ENCODE results near the gene RSPH6A.

RSPH6A gene

DNA sequence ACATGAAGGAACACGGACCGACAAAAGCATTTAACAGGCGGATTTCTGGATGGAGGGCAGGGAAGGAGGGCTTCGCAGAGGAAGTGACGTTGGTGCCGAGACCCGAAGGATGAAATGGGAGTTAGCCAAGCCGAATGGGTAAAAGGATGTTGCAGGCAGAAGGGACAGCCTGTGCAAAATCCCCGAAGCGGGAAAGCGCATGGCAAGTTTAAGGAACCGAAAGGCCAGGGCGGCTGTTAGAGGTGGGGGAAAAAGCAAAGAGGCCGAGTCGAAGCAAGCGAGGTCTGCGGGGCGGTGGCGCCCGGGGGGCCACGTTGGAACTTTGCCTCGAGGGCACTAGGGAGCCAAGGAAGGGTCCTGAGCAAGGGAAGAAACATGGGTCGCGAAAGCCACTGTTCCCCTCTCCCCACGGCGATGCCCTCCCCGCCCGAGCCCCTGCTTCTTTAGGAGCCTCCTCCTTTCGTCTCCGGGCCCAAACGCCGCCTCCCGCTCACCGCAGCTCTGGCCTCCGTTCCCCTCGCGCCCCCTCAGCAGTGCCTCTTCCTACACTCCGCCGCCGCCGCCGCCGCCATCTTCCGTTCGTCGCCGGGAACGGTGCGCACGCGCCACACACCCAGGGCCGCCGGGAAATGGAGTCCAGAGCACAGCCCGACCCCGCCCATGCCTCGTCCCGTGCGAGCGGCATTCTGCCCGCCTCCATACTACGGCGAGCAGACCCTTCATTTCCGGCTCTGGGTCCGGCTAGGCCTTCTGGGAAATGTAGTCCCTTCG, 47.6 kb upstream of the RSPH6A start, which contains the start of gene SYMPK (continued):
- TF ChIP-seq ZNF274 (IDR thresholded peaks at IDR 0.05; ENCODE audit: low read length), result no peak
- TF ChIP-seq ZNF274 (tag by site-specific recombination; IDR thresholded peaks at IDR 0.05; ENCODE audit: borderline replicate concordance), result no peak
- TF ChIP-seq, protein P1, sequence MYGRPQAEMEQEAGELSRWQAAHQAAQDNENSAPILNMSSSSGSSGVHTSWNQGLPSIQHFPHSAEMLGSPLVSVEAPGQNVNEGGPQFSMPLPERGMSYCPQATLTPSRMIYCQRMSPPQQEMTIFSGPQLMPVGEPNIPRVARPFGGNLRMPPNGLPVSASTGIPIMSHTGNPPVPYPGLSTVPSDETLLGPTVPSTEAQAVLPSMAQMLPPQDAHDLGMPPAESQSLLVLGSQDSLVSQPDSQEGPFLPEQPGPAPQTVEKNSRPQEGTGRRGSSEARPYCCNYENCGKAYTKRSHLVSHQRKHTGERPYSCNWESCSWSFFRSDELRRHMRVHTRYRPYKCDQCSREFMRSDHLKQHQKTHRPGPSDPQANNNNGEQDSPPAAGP (tag by site-specific recombination; IDR thresholded peaks at IDR 0.05), result peak; percentile 31; the same call in 1 of the 2 replicates
- TF ChIP-seq ZNF830 (tag by site-specific recombination; IDR thresholded peaks at IDR 0.05; ENCODE audit: low read depth), result no peak
- peak; percentile 97 for TF ChIP-seq SP3 (tag by site-specific recombination; IDR thresholded peaks at IDR 0.05)
- TF ChIP-seq ZSCAN16 (tag by site-specific recombination; IDR thresholded peaks at IDR 0.05), result no peak; the same call in 1 of the 2 replicates
- no peak for TF ChIP-seq HOXA7 (CRISPR knock-in tag; IDR thresholded peaks at IDR 0.05; ENCODE audit: borderline replicate concordance)
- TF ChIP-seq ZBTB48 (tag by site-specific recombination; IDR thresholded peaks at IDR 0.05), result peak; percentile 75; the same call in 1 of the 2 replicates
- TF ChIP-seq ZNF132 (tag by site-specific recombination; IDR thresholded peaks at IDR 0.05; ENCODE audit: borderline replicate concordance), result no peak
- TF ChIP-seq, protein P2, sequence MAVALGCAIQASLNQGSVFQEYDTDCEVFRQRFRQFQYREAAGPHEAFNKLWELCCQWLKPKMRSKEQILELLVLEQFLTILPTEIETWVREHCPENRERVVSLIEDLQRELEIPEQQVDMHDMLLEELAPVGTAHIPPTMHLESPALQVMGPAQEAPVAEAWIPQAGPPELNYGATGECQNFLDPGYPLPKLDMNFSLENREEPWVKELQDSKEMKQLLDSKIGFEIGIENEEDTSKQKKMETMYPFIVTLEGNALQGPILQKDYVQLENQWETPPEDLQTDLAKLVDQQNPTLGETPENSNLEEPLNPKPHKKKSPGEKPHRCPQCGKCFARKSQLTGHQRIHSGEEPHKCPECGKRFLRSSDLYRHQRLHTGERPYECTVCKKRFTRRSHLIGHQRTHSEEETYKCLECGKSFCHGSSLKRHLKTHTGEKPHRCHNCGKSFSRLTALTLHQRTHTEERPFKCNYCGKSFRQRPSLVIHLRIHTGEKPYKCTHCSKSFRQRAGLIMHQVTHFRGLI (tag by site-specific recombination; IDR thresholded peaks at IDR 0.05), result no peak
- TF ChIP-seq, protein P3, sequence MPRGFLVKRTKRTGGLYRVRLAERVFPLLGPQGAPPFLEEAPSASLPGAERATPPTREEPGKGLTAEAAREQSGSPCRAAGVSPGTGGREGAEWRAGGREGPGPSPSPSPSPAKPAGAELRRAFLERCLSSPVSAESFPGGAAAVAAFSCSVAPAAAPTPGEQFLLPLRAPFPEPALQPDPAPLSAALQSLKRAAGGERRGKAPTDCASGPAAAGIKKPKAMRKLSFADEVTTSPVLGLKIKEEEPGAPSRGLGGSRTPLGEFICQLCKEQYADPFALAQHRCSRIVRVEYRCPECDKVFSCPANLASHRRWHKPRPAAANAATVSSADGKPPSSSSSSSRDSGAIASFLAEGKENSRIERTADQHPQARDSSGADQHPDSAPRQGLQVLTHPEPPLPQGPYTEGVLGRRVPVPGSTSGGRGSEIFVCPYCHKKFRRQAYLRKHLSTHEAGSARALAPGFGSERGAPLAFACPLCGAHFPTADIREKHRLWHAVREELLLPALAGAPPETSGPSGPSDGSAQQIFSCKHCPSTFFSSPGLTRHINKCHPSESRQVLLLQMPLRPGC (tag by site-specific recombination; IDR thresholded peaks at IDR 0.05), result no peak
- TF ChIP-seq, protein P4, sequence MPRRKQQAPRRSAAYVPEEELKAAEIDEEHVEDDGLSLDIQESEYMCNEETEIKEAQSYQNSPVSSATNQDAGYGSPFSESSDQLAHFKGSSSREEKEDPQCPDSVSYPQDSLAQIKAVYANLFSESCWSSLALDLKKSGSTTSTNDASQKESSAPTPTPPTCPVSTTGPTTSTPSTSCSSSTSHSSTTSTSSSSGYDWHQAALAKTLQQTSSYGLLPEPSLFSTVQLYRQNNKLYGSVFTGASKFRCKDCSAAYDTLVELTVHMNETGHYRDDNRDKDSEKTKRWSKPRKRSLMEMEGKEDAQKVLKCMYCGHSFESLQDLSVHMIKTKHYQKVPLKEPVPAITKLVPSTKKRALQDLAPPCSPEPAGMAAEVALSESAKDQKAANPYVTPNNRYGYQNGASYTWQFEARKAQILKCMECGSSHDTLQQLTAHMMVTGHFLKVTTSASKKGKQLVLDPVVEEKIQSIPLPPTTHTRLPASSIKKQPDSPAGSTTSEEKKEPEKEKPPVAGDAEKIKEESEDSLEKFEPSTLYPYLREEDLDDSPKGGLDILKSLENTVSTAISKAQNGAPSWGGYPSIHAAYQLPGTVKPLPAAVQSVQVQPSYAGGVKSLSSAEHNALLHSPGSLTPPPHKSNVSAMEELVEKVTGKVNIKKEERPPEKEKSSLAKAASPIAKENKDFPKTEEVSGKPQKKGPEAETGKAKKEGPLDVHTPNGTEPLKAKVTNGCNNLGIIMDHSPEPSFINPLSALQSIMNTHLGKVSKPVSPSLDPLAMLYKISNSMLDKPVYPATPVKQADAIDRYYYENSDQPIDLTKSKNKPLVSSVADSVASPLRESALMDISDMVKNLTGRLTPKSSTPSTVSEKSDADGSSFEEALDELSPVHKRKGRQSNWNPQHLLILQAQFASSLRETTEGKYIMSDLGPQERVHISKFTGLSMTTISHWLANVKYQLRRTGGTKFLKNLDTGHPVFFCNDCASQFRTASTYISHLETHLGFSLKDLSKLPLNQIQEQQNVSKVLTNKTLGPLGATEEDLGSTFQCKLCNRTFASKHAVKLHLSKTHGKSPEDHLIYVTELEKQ (tag by site-specific recombination; IDR thresholded peaks at IDR 0.05; ENCODE audit: borderline replicate concordance), result no peak
- no peak for TF ChIP-seq ZNF626 (tag by site-specific recombination; IDR thresholded peaks at IDR 0.05)
- TF ChIP-seq MEIS1 (CRISPR knock-in tag; IDR thresholded peaks at IDR 0.05; ENCODE audit: borderline replicate concordance), result no peak
- TF ChIP-seq ZNF510 (tag by site-specific recombination; IDR thresholded peaks at IDR 0.05; ENCODE audit: insufficient replicate concordance), result no peak
- TF ChIP-seq, protein P5, sequence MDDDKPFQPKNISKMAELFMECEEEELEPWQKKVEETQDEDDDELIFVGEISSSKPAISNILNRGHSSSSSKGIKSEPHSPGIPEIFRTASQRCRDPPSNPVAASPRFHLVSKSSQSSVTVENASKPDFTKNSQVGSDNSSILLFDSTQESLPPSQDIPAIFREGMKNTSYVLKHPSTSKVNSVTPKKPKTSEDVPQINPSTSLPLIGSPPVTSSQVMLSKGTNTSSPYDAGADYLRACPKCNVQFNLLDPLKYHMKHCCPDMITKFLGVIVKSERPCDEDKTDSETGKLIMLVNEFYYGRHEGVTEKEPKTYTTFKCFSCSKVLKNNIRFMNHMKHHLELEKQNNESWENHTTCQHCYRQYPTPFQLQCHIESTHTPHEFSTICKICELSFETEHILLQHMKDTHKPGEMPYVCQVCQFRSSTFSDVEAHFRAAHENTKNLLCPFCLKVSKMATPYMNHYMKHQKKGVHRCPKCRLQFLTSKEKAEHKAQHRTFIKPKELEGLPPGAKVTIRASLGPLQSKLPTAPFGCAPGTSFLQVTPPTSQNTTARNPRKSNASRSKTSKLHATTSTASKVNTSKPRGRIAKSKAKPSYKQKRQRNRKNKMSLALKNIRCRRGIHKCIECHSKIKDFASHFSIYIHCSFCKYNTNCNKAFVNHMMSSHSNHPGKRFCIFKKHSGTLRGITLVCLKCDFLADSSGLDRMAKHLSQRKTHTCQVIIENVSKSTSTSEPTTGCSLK (tag by site-specific recombination; IDR thresholded peaks at IDR 0.05), result no peak
- no peak for TF ChIP-seq ZNF792 (tag by site-specific recombination; IDR thresholded peaks at IDR 0.05)
- TF ChIP-seq, protein P6, sequence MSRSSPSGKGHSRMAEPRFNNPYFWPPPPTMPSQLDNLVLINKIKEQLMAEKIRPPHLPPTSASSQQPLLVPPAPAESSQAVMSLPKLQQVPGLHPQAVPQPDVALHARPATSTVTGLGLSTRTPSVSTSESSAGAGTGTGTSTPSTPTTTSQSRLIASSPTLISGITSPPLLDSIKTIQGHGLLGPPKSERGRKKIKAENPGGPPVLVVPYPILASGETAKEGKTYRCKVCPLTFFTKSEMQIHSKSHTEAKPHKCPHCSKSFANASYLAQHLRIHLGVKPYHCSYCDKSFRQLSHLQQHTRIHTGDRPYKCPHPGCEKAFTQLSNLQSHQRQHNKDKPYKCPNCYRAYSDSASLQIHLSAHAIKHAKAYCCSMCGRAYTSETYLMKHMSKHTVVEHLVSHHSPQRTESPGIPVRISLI (tag by site-specific recombination; IDR thresholded peaks at IDR 0.05), result no peak
- peak; percentile 51; the same call in 1 of the 2 replicates for TF ChIP-seq ZEB2 (tag by site-specific recombination; IDR thresholded peaks at IDR 0.05)
- TF ChIP-seq ZNF324 (tag by site-specific recombination; IDR thresholded peaks at IDR 0.05), result peak; percentile 28; the same call in 1 of the 2 replicates
- TF ChIP-seq YY2 (tag by site-specific recombination; IDR thresholded peaks at IDR 0.05), result peak; percentile 97
- TF ChIP-seq, protein P7, sequence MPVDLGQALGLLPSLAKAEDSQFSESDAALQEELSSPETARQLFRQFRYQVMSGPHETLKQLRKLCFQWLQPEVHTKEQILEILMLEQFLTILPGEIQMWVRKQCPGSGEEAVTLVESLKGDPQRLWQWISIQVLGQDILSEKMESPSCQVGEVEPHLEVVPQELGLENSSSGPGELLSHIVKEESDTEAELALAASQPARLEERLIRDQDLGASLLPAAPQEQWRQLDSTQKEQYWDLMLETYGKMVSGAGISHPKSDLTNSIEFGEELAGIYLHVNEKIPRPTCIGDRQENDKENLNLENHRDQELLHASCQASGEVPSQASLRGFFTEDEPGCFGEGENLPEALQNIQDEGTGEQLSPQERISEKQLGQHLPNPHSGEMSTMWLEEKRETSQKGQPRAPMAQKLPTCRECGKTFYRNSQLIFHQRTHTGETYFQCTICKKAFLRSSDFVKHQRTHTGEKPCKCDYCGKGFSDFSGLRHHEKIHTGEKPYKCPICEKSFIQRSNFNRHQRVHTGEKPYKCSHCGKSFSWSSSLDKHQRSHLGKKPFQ (tag by site-specific recombination; IDR thresholded peaks at IDR 0.05), result no peak
- peak; percentile 99 for TF ChIP-seq ZNF16 (tag by site-specific recombination; IDR thresholded peaks at IDR 0.05; ENCODE audit: low read depth)
- peak; percentile 46; the same call in 1 of the 2 replicates for TF ChIP-seq KLF16 (tag by site-specific recombination; IDR thresholded peaks at IDR 0.05)

Data from HEK293 (cell line).